GM23338 (cell line): ENCODE data around the gene INTS14. TPM values are rescaled to one million over a fixed set of nuclear protein-coding genes. Genes with fewer than 3 reads are reported as not detected.

ENCODE experiments used
- ATAC-seq: fragments of 200-7000 bp; cut with Tn5 transposase; 3 replicates; pipeline ENCODE4 v1.9.1; 2020
- DNase-seq: peaks from one replicate; pipeline ENCODE4 v3.0.0-alpha.2; 2015; ENCODE audit warnings: low spot score
- H2AFZ ChIP-seq: fragments of 200-600 bp; sonication (generic); 2 replicates; pipeline ENCODE4 v1.8.0; 2016; ENCODE audit warnings: antibody characterized with exemption, mild to moderate bottlenecking, moderate library complexity
- H3F3A ChIP-seq: fragments of 200-600 bp; sonication (generic); replicated peaks from 2 replicates; pipeline ENCODE4 v1.8.0; 2017; ENCODE audit warnings: antibody characterized with exemption, mixed run types, low read depth
- H3K27ac ChIP-seq: fragments of 200-600 bp; sonication (generic); 2 replicates; pipeline ENCODE4 v1.6.1; 2016; ENCODE audit warnings: low read depth
- H3K27me3 ChIP-seq: fragments of 200-600 bp; sonication (generic); 2 replicates; pipeline ENCODE4 v1.8.0; 2016; ENCODE audit warnings: mild to moderate bottlenecking, mixed run types, moderate library complexity; ENCODE audit not compliant: insufficient read depth
- H3K36me3 ChIP-seq: fragments of 200-600 bp; sonication (generic); 2 replicates; pipeline ENCODE4 v1.8.0; 2016; ENCODE audit warnings: mild to moderate bottlenecking; ENCODE audit not compliant: insufficient read depth
- H3K4me1 ChIP-seq: fragments of 200-600 bp; sonication (generic); 2 replicates; pipeline ENCODE4 v1.8.0; 2016; ENCODE audit warnings: mild to moderate bottlenecking, moderate library complexity; ENCODE audit not compliant: insufficient read depth
- H3K4me2 ChIP-seq: fragments of 200-600 bp; sonication (generic); 2 replicates; pipeline ENCODE4 v1.7.1; 2017; ENCODE audit warnings: mixed run types
- H3K4me3 ChIP-seq: fragments of 200-600 bp; sonication (generic); 2 replicates; pipeline ENCODE4 v1.6.1; 2016; ENCODE audit warnings: mixed run types
- H3K79me2 ChIP-seq: fragments of 200-600 bp; sonication (generic); replicated peaks from 2 replicates; pipeline ENCODE4 v1.8.0; 2017; ENCODE audit warnings: mild to moderate bottlenecking; ENCODE audit not compliant: insufficient read depth
- H3K9me2 ChIP-seq: fragments of 200-600 bp; sonication (generic); 2 replicates; pipeline ENCODE4 v1.8.0; 2017; ENCODE audit not compliant: insufficient read depth
- H4K20me1 ChIP-seq: fragments of 200-600 bp; sonication (generic); replicated peaks from 2 replicates; pipeline ENCODE4 v1.8.0; 2017; ENCODE audit warnings: mild to moderate bottlenecking; ENCODE audit not compliant: insufficient read depth
- H3K27ac Mint-ChIP-seq: 2 replicates; pipeline ENCODE4 v1.8.0; 2020; ENCODE audit warnings: inconsistent platforms, mild to moderate bottlenecking, moderate library complexity, mixed read lengths
- H3K27me3 Mint-ChIP-seq: 3 replicates; pipeline ENCODE4 v1.8.0; 2022; ENCODE audit warnings: low read depth, mild to moderate bottlenecking, moderate library complexity, mixed read lengths, inconsistent platforms; ENCODE audit not compliant: insufficient read depth, poor library complexity
- H3K36me3 Mint-ChIP-seq: 3 replicates; pipeline ENCODE4 v1.8.0; 2021; ENCODE audit warnings: low read depth, mild to moderate bottlenecking, inconsistent platforms, moderate library complexity, mixed read lengths
- H3K4me1 Mint-ChIP-seq: 3 replicates; pipeline ENCODE4 v1.8.0; 2020; ENCODE audit warnings: mild to moderate bottlenecking, inconsistent platforms, mixed read lengths
- H3K4me3 Mint-ChIP-seq: 3 replicates; pipeline ENCODE4 v1.8.0; 2021; ENCODE audit warnings: moderate library complexity, mild to moderate bottlenecking, inconsistent platforms, mixed read lengths
- H3K9me3 Mint-ChIP-seq: 3 replicates; pipeline ENCODE4 v1.8.0; 2020; ENCODE audit warnings: moderate library complexity, mild to moderate bottlenecking, inconsistent platforms, mixed read lengths
- CREB1 ChIP-seq: fragments of 250-450 bp; sonication (Bioruptor Pico); IDR thresholded peaks from 2 replicates; pipeline ENCODE4 v1.5.0; 2020; ENCODE audit warnings: low read depth, mild to moderate bottlenecking, moderate library complexity
- CTCF ChIP-seq, 2 experiments: fragments of 200-600 bp in 1 of 2; sonication (generic) in 1 of 2; conservative IDR thresholded peaks; 2 replicates each; pipeline versions ENCODE4 v1.5.1 to v1.6.1; 2016 to 2017; ENCODE audit warnings: antibody characterized with exemption in 2 of 2, low read depth in 2 of 2, mild to moderate bottlenecking in 2 of 2, moderate library complexity in 1 of 2
- EZH2 ChIP-seq: fragments of 200-600 bp; sonication (generic); IDR thresholded peaks from one replicate; pipeline ENCODE4 v1.8.0; 2017; ENCODE audit warnings: antibody characterized with exemption, mild to moderate bottlenecking, low read depth; ENCODE audit not compliant: unreplicated experiment
- EZH2phosphoT487 ChIP-seq: fragments of 200-600 bp; sonication (generic); IDR thresholded peaks from one replicate; pipeline ENCODE4 v1.8.1; 2018; ENCODE audit warnings: antibody characterized with exemption; ENCODE audit not compliant: unreplicated experiment
- JUNB ChIP-seq: IDR thresholded peaks from one replicate; pipeline ENCODE4 v1.6.1; 2016; ENCODE audit warnings: antibody characterized with exemption; ENCODE audit not compliant: unreplicated experiment
- NANOG ChIP-seq: IDR thresholded peaks from 2 replicates; pipeline ENCODE4 v1.6.1; 2016; ENCODE audit warnings: antibody characterized with exemption, borderline replicate concordance
- REST ChIP-seq: IDR thresholded peaks from one replicate; pipeline ENCODE4 v1.6.1; 2018; ENCODE audit warnings: antibody characterized with exemption; ENCODE audit not compliant: unreplicated experiment
- STAT1 ChIP-seq: IDR thresholded peaks from one replicate; pipeline ENCODE4 v1.6.1; 2016; ENCODE audit warnings: antibody characterized with exemption; ENCODE audit not compliant: unreplicated experiment
- ZNF331 ChIP-seq: fragments of 250-450 bp; sonication (Bioruptor Pico); IDR thresholded peaks from 2 replicates; pipeline ENCODE4 v1.5.0; 2020; ENCODE audit warnings: low read depth, mild to moderate bottlenecking, moderate library complexity
- ZNF462 ChIP-seq: fragments of 250-450 bp; sonication (Bioruptor Pico); IDR thresholded peaks from 2 replicates; pipeline ENCODE4 v1.5.0; 2020; ENCODE audit warnings: mild to moderate bottlenecking, moderate library complexity
- polyA plus RNA-seq: library from polyadenylated mRNA; unstranded; fragments of >200 nt; fragmentation: Nextera tagmentation; extraction: Ambion mirVana; gene quantifications from 2 replicates; pipeline ENCODE4 v1.2.1, GENCODE V29; 2016
- total RNA-seq: library from RNA; depleted of rRNA; stranded (reverse); fragments of >200 nt; shearing (Covaris generic); gene quantifications from 2 replicates; pipeline ENCODE4 v1.2.3, GENCODE V29; 2014

INTS14 gene
- total and polyA plus RNA-seq, 2 experiments from 2014 or later = 15.2 to 37.7 TPM

- TF ChIP-seq EZH2phosphoT487 (no peak), REST (no peak)
These were observed 77.7 kb downstream of the INTS14 start (continued) for GRCh38 chr15:65533057-65533756.

GRCh38 chr15:65532738-65533051 lies 78.2 kb downstream of the INTS14 start:
- ATAC-seq (no peak), DNase-seq (no peak)
- no peak overlapping the region for H3K27ac Mint-ChIP-seq
- TF ChIP-seq STAT1 = no peak
- TF ChIP-seq ZNF462 (CRISPR knock-in tag) = no peak
- no peak for TF ChIP-seq CTCF (conservative IDR thresholded peaks at IDR 0.05; ENCODE audit: low read depth in 2 of 2)
- no peak for TF ChIP-seq JUNB
- TF ChIP-seq NANOG = no peak
- no peak for TF ChIP-seq ZNF331 (CRISPR knock-in tag)
- no peak for TF ChIP-seq EZH2
- TF ChIP-seq CREB1 (CRISPR knock-in tag) = no peak

More at GRCh38 chr15:65532738-65533051, 78.2 kb downstream of the INTS14 start:
- no peak overlapping the region for H3K27ac ChIP-seq
- Mint-ChIP-seq H3K4me3 (peak overlapping the region; percentile 33; the same call in 2 of the 3 replicates), H3K4me1 (peaks cover 34% of the 10 kb centered on the region), H3K27me3 (peaks cover 6% of the 10 kb centered on the region), H3K9me3 (no peaks in the 10 kb centered on the region), H3K36me3 (0 out of 3 replicates have a peak, but pooled peaks cover 5% of the 10 kb centered on the region)
- H4K20me1 ChIP-seq = peaks cover 51% of the 10 kb centered on the region
- no peak overlapping the region for H2AFZ ChIP-seq
- peaks cover 66% of the 10 kb centered on the region for H3K79me2 ChIP-seq
- peaks cover 15% of the 10 kb centered on the region for H3F3A ChIP-seq
- H3K27me3 ChIP-seq = no peaks in the 10 kb centered on the region
- H3K4me2 ChIP-seq = peak overlapping the region; percentile 92
- peak overlapping the region; percentile 90 for H3K4me3 ChIP-seq
- H3K4me1 ChIP-seq = peaks cover 28% of the 10 kb centered on the region
- H3K36me3 ChIP-seq = no peaks in the 10 kb centered on the region
- H3K9me2 ChIP-seq = no peaks in the 10 kb centered on the region
